Vagina (tissue), 2 donors: ENCODE data around the gene CLN6.

Experiments used
- CTCF ChIP-seq, 3 experiments: fragments of 450-650 bp in 2 of 3; fragments of 200-600 bp in 1 of 3; sonication (generic) in 1 of 3; IDR thresholded peaks; one replicate each; pipeline ENCODE4 v1.5.1; 2017 to 2019; ENCODE audit warnings: antibody characterized with exemption in 3 of 3, mild to moderate bottlenecking in 2 of 3, moderate library complexity in 2 of 3
- POLR2AphosphoS5 ChIP-seq, 2 donors: sonication (generic); formaldehyde crosslinking; IDR thresholded peaks; one replicate each; pipeline ENCODE4 v1.9.0; 2017; ENCODE audit warnings: antibody characterized with exemption in 2 of 2, mild to moderate bottlenecking in 2 of 2, low read depth in 1 of 2; ENCODE audit not compliant: insufficient read depth in 1 of 2

DNA sequence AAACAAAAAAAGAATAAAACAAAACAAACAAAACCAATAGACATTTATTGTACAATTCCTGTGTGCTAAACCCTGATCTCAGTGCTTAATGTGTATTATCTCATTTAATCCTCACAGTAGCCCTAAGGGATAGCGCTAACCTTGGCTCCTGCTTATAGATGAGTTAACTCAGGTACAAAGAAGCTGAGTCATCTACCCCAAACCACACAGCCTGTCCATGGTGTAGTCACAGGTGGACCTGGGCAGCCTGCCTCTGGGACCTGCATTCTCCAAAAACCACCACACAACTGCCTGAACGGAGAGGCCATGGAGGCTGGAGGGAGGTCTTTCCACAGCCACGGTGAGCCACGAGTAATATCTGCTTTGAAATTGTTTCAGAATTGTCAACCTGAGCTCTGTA is 5.5 kb upstream of the CLN6 start:
- TF ChIP-seq CTCF (IDR thresholded peaks at IDR 0.05) (no peak), POLR2AphosphoS5 (IDR thresholded peaks at IDR 0.05; ENCODE audit: insufficient read depth in 1 of 2, low read depth in 1 of 2) (no peak)
